Coronary artery (tissue), 2 donors: ENCODE measurements around the gene SEC14L1.

Source experiments
- DNase-seq: peaks from one replicate; pipeline ENCODE4 v3.0.0-alpha.2; 2017; ENCODE audit warnings: low spot score
- H3K27ac ChIP-seq, 2 donors: fragments of 200-600 bp; sonication (generic); one replicate each; pipeline ENCODE4 v1.5.1; 2016 to 2019
- H3K4me3 ChIP-seq: fragments of 200-600 bp; sonication (generic); 2 replicates; pipeline ENCODE4 v1.5.1; 2016; ENCODE audit warnings: mild to moderate bottlenecking, moderate library complexity
- CTCF ChIP-seq: fragments of 200-600 bp; sonication (generic); IDR thresholded peaks from one replicate; pipeline ENCODE4 v1.5.1; 2019; ENCODE audit warnings: antibody characterized with exemption

Gene SEC14L1

GRCh38 chr17:77256710-77257109, 115.9 kb downstream of the SEC14L1 start:
- DNase-seq: no peak
- TF ChIP-seq CTCF: no peak
- H3K4me3 ChIP-seq: no peak overlapping the region
- H3K27ac ChIP-seq: no peak overlapping the region

- DNase-seq: no peak
- no peak for TF ChIP-seq CTCF
Observed at GRCh38 chr17:77257169-77257568, 116.4 kb downstream of the SEC14L1 start.

GRCh38 chr17:77257596-77258458, 117.1 kb downstream of the SEC14L1 start:
- no peak for DNase-seq
- Histone ChIP-seq H3K4me3 (no peak overlapping the region), H3K27ac (no peak overlapping the region)
- TF ChIP-seq CTCF: no peak

More at GRCh38 chr17:77257169-77257568, 116.4 kb downstream of the SEC14L1 start:
- H3K4me3 ChIP-seq: no peak overlapping the region
- H3K27ac ChIP-seq: no peak overlapping the region

- TF ChIP-seq CTCF: no peak
Observed at GRCh38 chr17:77258638-77259037, 117.9 kb downstream of the SEC14L1 start.

GRCh38 chr17:77264617-77265230, 124.0 kb downstream of the SEC14L1 start:
- no peak for TF ChIP-seq CTCF
- Histone ChIP-seq H3K4me3 (no peak overlapping the region), H3K27ac (no peak overlapping the region)
- DNase-seq: no peak

More at GRCh38 chr17:77258638-77259037, 117.9 kb downstream of the SEC14L1 start:
- Histone ChIP-seq H3K4me3 (no peak overlapping the region), H3K27ac (no peak overlapping the region)
- no peak for DNase-seq

- no peak for TF ChIP-seq CTCF
Observed at GRCh38 chr17:77266213-77266612, 125.4 kb downstream of the SEC14L1 start.

More at GRCh38 chr17:77266213-77266612, 125.4 kb downstream of the SEC14L1 start:
- Histone ChIP-seq H3K4me3 (no peak overlapping the region), H3K27ac (no peak overlapping the region)
- DNase-seq: no peak
